ENCODE measurements around the gene RACGAP1.

Gene RACGAP1

GRCh38 chr12:49953961-49954846, 71.1 kb downstream of the RACGAP1 start:
- no peak for DNase-seq

- DNase-seq, result no peak
Measured at GRCh38 chr12:49953151-49953550, 72.1 kb downstream of the RACGAP1 start.

GRCh38 chr12:49952391-49953055, 72.8 kb downstream of the RACGAP1 start:
- no peak for DNase-seq

- no peak for DNase-seq
Measured at GRCh38 chr12:49951411-49952240, 73.7 kb downstream of the RACGAP1 start.

GRCh38 chr12:49950273-49951251, 74.7 kb downstream of the RACGAP1 start, which contains the start of gene AQP2:
TSS of gene AQP2 (plus strand) at chr12:49950737. CDS start at chr12:49950831, 94 bp downstream.
- DNase-seq, result no peak

- DNase-seq, result no peak
Measured at GRCh38 chr12:49949866-49950265, 75.4 kb downstream of the RACGAP1 start.

GRCh38 chr12:49948866-49949845, 76.1 kb downstream of the RACGAP1 start:
- DNase-seq, result no peak

- no peak for DNase-seq
Measured at GRCh38 chr12:49947593-49948226, 77.6 kb downstream of the RACGAP1 start.

GRCh38 chr12:49946497-49946896, 78.8 kb downstream of the RACGAP1 start:
- no peak for DNase-seq

GRCh38 chr12:49946086-49946485, 79.2 kb downstream of the RACGAP1 start:
- no peak for DNase-seq

- peak; percentile 94 for DNase-seq
Measured at GRCh38 chr12:49945394-49946080, 79.8 kb downstream of the RACGAP1 start.

- DNase-seq, result no peak
Measured at GRCh38 chr12:49944718-49945117, 80.6 kb downstream of the RACGAP1 start.

- DNase-seq, result no peak
Measured at GRCh38 chr12:49944046-49944445, 81.2 kb downstream of the RACGAP1 start.

- DNase-seq, result no peak
Measured at GRCh38 chr12:49943625-49943960, 81.7 kb downstream of the RACGAP1 start.

GRCh38 chr12:49942921-49943624, 82.2 kb downstream of the RACGAP1 start:
- DNase-seq, result no peak

GRCh38 chr12:49942512-49942893, 82.8 kb downstream of the RACGAP1 start:
- DNase-seq, result no peak

GRCh38 chr12:49941556-49942511, 83.5 kb downstream of the RACGAP1 start:
- no peak for DNase-seq

- no peak for DNase-seq
Measured at GRCh38 chr12:49939707-49940106, 85.6 kb downstream of the RACGAP1 start.

Measured in activated CD4-positive, alpha-beta T cell treated with anti-CD3 and anti-CD28 coated beads, Interleukin-2, Interleukin-6, amounts not matched to agents 100 ng/mL and 50 ng/mL, durations not matched to agents 16 hours and 8 hours (primary cell).